Natural killer cell (primary cell): ENCODE measurements around the gene PABPN1L. TPM values are rescaled to one million over a fixed set of nuclear protein-coding genes. Genes with fewer than 3 reads are reported as not detected.

ENCODE experiments used
- ATAC-seq, 3 donors: fragments of 150-1000 bp in 2 of 3; fragments of 200-7000 bp in 1 of 3; cut with Tn5 transposase; 1 replicate in 1 of 3; 2 replicates in 2 of 3; pipeline ENCODE4 v1.10.0; 2021; ENCODE audit warnings: mild to moderate bottlenecking in 2 of 3, moderate library complexity in 2 of 3
- DNase-seq, 2 donors: peaks; one replicate each; pipeline versions ENCODE4 v3.0.0 to v3.0.0-alpha.2; 2013 to 2021; ENCODE audit warnings: mixed read lengths in 1 of 2
- H3K27ac ChIP-seq: one replicate; pipeline ENCODE4 v1.5.1; 2013; ENCODE audit warnings: mild to moderate bottlenecking, low read length
- H3K27me3 ChIP-seq: one replicate; pipeline ENCODE4 v1.6.1; 2013; ENCODE audit warnings: low read length; ENCODE audit not compliant: control insufficient read depth, insufficient read depth
- H3K36me3 ChIP-seq: one replicate; pipeline ENCODE4 v1.6.1; 2013; ENCODE audit warnings: low read length; ENCODE audit not compliant: control insufficient read depth, insufficient read depth
- H3K4me1 ChIP-seq: one replicate; pipeline ENCODE4 v1.6.1; 2013; ENCODE audit warnings: low read length; ENCODE audit not compliant: control insufficient read depth, insufficient read depth
- H3K4me3 ChIP-seq: one replicate; pipeline ENCODE4 v1.5.1; 2013; ENCODE audit warnings: low read length
- H3K9me3 ChIP-seq: one replicate; pipeline ENCODE4 v1.6.1; 2013; ENCODE audit warnings: low read length; ENCODE audit not compliant: control insufficient read depth, insufficient read depth
- H3K27ac Mint-ChIP-seq, 2 donors: one replicate each; pipeline ENCODE4 v1.8.0; 2022; ENCODE audit warnings: mild to moderate bottlenecking in 2 of 2, mixed read lengths in 2 of 2, moderate library complexity in 1 of 2
- H3K27me3 Mint-ChIP-seq, 2 donors: one replicate each; pipeline ENCODE4 v1.8.0; 2022; ENCODE audit warnings: low read depth in 2 of 2, mixed read lengths in 2 of 2
- H3K36me3 Mint-ChIP-seq: one replicate; pipeline ENCODE4 v1.8.0; 2022; ENCODE audit warnings: mixed read lengths
- H3K4me1 Mint-ChIP-seq, 2 donors: one replicate each; pipeline ENCODE4 v1.8.0; 2022; ENCODE audit warnings: mixed read lengths in 2 of 2
- H3K4me3 Mint-ChIP-seq: one replicate; pipeline ENCODE4 v1.8.0; 2022; ENCODE audit warnings: mild to moderate bottlenecking, moderate library complexity, mixed read lengths
- H3K9me3 Mint-ChIP-seq, 2 donors: one replicate each; pipeline ENCODE4 v1.8.0; 2022; ENCODE audit warnings: mixed read lengths in 2 of 2
- whole genome bisulfite sequencing: methylation state at CpG from one replicate; pipeline ENCODE4 v1.1.7; 2013; ENCODE audit warnings: missing lambda C conversion rate; ENCODE audit not compliant: insufficient coverage; 5-methylcytosine and 5-hydroxymethylcytosine counted together
- intact Hi-C: fragments of 100-400 bp; cut with micrococcal nuclease; formaldehyde crosslinking; loops from one replicate; pipeline ENCODE4 v1.14.2; 2022
- total RNA-seq, 4 donors: library from RNA; stranded (reverse); fragments of 120-200 nt in 1 of 4; gene quantifications; one replicate each; pipeline versions ENCODE4 v1.2.3 to v1.2.4, GENCODE V29; 2013 to 2022
- TF ChIP-seq, protein P1 (sequence below): fragments of 200-600 bp; IDR thresholded peaks from one replicate; pipeline ENCODE4 v1.8.0; 2022; ENCODE audit warnings: antibody characterized with exemption

The PABPN1L gene
- total RNA-seq, 3 donors from 2014 or later (not counting 1 experiment from before 2014, with no cell fraction given) = 0.43 TPM; not detected in 2

DNA sequence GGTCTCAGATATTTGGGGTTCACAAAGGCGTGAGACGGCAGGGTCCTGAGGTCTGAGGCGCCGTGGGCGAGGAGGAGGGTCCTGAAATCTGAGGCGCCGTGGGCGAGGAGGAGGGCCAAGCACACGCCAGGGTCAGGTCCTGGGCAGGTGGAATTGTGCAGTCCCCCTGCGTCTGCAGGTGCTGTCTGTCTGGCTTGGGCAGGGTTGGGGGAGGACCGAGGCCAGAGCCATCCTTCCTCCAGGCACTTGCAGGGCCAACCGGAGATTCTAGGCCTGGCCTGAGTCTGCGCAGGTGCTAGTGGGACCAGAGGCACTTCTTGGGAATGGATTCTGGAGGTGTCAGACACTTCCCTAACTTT lies 52.3 kb downstream of the PABPN1L start:
- Histone ChIP-seq H3K4me3 (no peak overlapping the region), H3K36me3 (peaks cover 8% of the 10 kb centered on the region), H3K27ac (no peak overlapping the region), H3K27me3 (no peaks in the 10 kb centered on the region), H3K9me3 (no peaks in the 10 kb centered on the region), H3K4me1 (peaks cover 24% of the 10 kb centered on the region)
- DNase-seq (no peak), ATAC-seq (no peak)
- no peak overlapping the region for H3K27ac Mint-ChIP-seq
- H3K36me3 Mint-ChIP-seq = no peaks in the 10 kb centered on the region
- intact Hi-C loops = no loop called here
- no peak overlapping the region for H3K4me3 Mint-ChIP-seq
- H3K27me3 Mint-ChIP-seq = no peaks in the 10 kb centered on the region
- TF ChIP-seq, protein P1, sequence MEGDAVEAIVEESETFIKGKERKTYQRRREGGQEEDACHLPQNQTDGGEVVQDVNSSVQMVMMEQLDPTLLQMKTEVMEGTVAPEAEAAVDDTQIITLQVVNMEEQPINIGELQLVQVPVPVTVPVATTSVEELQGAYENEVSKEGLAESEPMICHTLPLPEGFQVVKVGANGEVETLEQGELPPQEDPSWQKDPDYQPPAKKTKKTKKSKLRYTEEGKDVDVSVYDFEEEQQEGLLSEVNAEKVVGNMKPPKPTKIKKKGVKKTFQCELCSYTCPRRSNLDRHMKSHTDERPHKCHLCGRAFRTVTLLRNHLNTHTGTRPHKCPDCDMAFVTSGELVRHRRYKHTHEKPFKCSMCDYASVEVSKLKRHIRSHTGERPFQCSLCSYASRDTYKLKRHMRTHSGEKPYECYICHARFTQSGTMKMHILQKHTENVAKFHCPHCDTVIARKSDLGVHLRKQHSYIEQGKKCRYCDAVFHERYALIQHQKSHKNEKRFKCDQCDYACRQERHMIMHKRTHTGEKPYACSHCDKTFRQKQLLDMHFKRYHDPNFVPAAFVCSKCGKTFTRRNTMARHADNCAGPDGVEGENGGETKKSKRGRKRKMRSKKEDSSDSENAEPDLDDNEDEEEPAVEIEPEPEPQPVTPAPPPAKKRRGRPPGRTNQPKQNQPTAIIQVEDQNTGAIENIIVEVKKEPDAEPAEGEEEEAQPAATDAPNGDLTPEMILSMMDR = no peak
- WGBS = 90% methylated on average over 13 of the region's 13 CpGs
- peaks cover 7 to 21% of the 10 kb centered on the region in 2 donors for H3K4me1 Mint-ChIP-seq
- H3K9me3 Mint-ChIP-seq = no peaks in the 10 kb centered on the region

Other genes starting within 250 kb of the PABPN1L start
- 1 to 10 TPM in 2 of 3 donors, under 1 TPM in 1; 0.61 to 3.0 (median 1.2) TPM for gene IL17C, start 228.1 kb downstream of the PABPN1L start, total RNA-seq
- 1,000 to 10,000 TPM; 1,001 to 1,351 (median 1,051) TPM for gene CYBA, start 215.6 kb downstream of the PABPN1L start, total RNA-seq
- 100 to 1,000 TPM; 176 to 271 (median 185) TPM for gene MVD, start 203.6 kb downstream of the PABPN1L start, total RNA-seq
- gene SNAI3, start 180.2 kb downstream of the PABPN1L start, total RNA-seq = 1 to 10 TPM; 8.2 to 9.2 (median 8.4) TPM
- gene RNF166, start 160.3 kb downstream of the PABPN1L start, total RNA-seq = 100 to 1,000 TPM; 459 to 712 (median 501) TPM
- 10 to 100 TPM; 36.6 to 43.3 (median 39.9) TPM for gene CTU2, start 160.2 kb downstream of the PABPN1L start, total RNA-seq
- 100 to 1,000 TPM; 172 to 197 (median 183) TPM for gene PIEZO1, start 81.4 kb downstream of the PABPN1L start, total RNA-seq
- 1 to 10 TPM; 2.2 to 3.8 (median 2.6) TPM for gene CDT1, start 62.9 kb downstream of the PABPN1L start, total RNA-seq
- gene APRT, start 54.7 kb downstream of the PABPN1L start, total RNA-seq = 100 to 1,000 TPM; 118 to 123 (median 120) TPM
- 10 to 100 TPM; 58.1 to 75.8 (median 65.7) TPM for gene GALNS, start 9.7 kb downstream of the PABPN1L start, total RNA-seq
- gene TRAPPC2L, start 9.5 kb downstream of the PABPN1L start, total RNA-seq = 10 to 100 TPM; 31.9 to 39.0 (median 36.2) TPM
- gene CBFA2T3, start 110.5 kb upstream of the PABPN1L start, total RNA-seq = 1 to 10 TPM; 2.5 to 7.8 (median 4.2) TPM
- 10 to 100 TPM; 45.0 to 71.4 (median 51.6) TPM for gene ACSF3, start 227.2 kb upstream of the PABPN1L start, total RNA-seq